Stimulated activated CD4-positive, alpha-beta T cell treated with anti-CD3 and anti-CD28 coated beads, Interleukin-4, amount 100 ng/mL, for 48 hours (primary cell): ENCODE measurements around the gene TBC1D9B.

Experiments used
- DNase-seq, 2 donors: peaks; one replicate each; pipeline ENCODE4 v3.0.0-alpha.2; 2020; ENCODE audit warnings: low read depth in 2 of 2

Gene TBC1D9B

GRCh38 chr5:179821298-179822058 is 86.2 kb downstream of the TBC1D9B start:
- peak; percentile 76 to 83 for DNase-seq

GRCh38 chr5:179820483-179821297 is 87.0 kb downstream of the TBC1D9B start, which contains the start of gene SQSTM1:
Gene SQSTM1 (plus strand): TSS chr5:179820905. CDS start chr5:179820937, 32 bp downstream.
- peak; percentile 73 to 76 for DNase-seq

- no peak for DNase-seq
Observed at GRCh38 chr5:179820127-179820482, 87.6 kb downstream of the TBC1D9B start.

- no peak for DNase-seq
Observed at GRCh38 chr5:179819296-179820126, 88.2 kb downstream of the TBC1D9B start.

- peak; percentile 65 to 77 for DNase-seq
Observed at GRCh38 chr5:179818746-179819295, 88.9 kb downstream of the TBC1D9B start.

GRCh38 chr5:179817890-179818745 is 89.6 kb downstream of the TBC1D9B start:
- DNase-seq = no peak

GRCh38 chr5:179817470-179817840 is 90.2 kb downstream of the TBC1D9B start:
- no peak for DNase-seq

GRCh38 chr5:179816796-179817469 is 90.8 kb downstream of the TBC1D9B start:
- DNase-seq = no peak

GRCh38 chr5:179816401-179816795 is 91.3 kb downstream of the TBC1D9B start:
- DNase-seq = no peak

GRCh38 chr5:179815491-179816249 is 92.0 kb downstream of the TBC1D9B start:
- DNase-seq = no peak

- DNase-seq = no peak
Observed at GRCh38 chr5:179814090-179814489, 93.6 kb downstream of the TBC1D9B start.

GRCh38 chr5:179812997-179813607 is 94.6 kb downstream of the TBC1D9B start:
- no peak for DNase-seq

- DNase-seq = no peak
Observed at GRCh38 chr5:179812135-179812825, 95.4 kb downstream of the TBC1D9B start.
